ENCODE results near the gene RAB11FIP3. TPM values are rescaled to one million over a fixed set of nuclear protein-coding genes. Genes with fewer than 3 reads are reported as not detected.

Gene RAB11FIP3
- total and polyA plus RNA-seq, 12 donors = 12.7 to 63.4 (median 40.8) TPM

DNA sequence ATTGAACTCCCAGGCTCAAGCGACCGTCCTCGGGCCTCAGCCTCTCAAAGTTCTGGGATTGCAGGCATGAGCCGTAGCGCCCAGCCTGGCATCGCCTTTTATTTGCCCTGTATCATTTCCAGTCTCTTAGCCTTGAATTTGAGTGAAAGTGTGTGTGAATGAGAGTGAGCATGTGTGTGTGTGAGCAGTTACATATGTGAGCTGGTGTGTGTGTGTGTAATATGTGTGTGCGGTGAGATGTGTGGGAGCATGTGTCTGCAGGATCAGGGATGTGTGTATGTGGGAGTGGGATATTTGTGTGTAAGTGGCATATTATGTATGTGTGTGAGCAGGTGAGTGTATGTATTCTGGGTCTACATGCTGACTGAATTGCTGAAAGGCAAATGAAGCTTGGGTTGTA lies 5.5 kb downstream of the RAB11FIP3 start:
- no peaks in the 10 kb centered on the region for H3K27me3 ChIP-seq
- TF ChIP-seq POLR2A (IDR thresholded peaks at IDR 0.05) = no peak
- TF ChIP-seq, protein P1, sequence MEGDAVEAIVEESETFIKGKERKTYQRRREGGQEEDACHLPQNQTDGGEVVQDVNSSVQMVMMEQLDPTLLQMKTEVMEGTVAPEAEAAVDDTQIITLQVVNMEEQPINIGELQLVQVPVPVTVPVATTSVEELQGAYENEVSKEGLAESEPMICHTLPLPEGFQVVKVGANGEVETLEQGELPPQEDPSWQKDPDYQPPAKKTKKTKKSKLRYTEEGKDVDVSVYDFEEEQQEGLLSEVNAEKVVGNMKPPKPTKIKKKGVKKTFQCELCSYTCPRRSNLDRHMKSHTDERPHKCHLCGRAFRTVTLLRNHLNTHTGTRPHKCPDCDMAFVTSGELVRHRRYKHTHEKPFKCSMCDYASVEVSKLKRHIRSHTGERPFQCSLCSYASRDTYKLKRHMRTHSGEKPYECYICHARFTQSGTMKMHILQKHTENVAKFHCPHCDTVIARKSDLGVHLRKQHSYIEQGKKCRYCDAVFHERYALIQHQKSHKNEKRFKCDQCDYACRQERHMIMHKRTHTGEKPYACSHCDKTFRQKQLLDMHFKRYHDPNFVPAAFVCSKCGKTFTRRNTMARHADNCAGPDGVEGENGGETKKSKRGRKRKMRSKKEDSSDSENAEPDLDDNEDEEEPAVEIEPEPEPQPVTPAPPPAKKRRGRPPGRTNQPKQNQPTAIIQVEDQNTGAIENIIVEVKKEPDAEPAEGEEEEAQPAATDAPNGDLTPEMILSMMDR (IDR thresholded peaks at IDR 0.05) = no peak
- H3K4me1 ChIP-seq (replicated peaks in 1 of 2) = peaks cover 9 to 31% of the 10 kb centered on the region in 2 donors
- no peak for DNase-seq
- 95 to 98% (median 96%) methylated on average over 7 of the region's 7 CpGs for WGBS, 4 donors
- H3K27ac ChIP-seq = no peak overlapping the region
- H3K4me3 ChIP-seq = no peak overlapping the region
- no peaks in the 10 kb centered on the region for H3K9me3 ChIP-seq (replicated peaks in 1 of 3)
- no peaks in the 10 kb centered on the region for H3K36me3 ChIP-seq (replicated peaks in 1 of 2)
- intact Hi-C loops (cut with DNase I) = loop anchor here in 1 of 2 donors (10.0 kb wide), 1 partner anchor 94 kb away; the partner anchor contains the start of gene CAPN15

DNA sequence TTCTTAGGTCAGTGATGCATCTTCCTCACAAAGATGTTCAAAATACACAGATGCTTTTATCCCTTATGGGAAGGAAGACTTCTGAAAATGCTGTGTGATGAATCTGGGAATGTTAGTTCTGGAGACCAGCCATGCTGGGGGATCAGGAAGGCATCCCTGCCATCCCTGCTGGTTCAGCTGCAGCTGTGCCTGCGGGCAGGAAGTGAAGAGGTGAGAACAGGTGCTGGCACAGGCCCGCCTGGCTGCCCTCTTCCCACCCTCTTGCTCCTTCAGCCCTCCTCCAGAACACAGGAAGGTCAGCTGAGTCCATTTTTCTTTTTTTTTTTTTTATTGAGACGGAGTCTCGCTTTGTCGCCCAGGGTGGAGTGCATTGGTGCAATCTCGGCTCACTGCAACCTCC lies 15.2 kb downstream of the RAB11FIP3 start:
- Histone ChIP-seq H3K4me1 (replicated peaks in 1 of 2) (no peaks in the 10 kb centered on the region), H3K4me3 (no peak overlapping the region), H3K9me3 (replicated peaks in 1 of 3) (no peaks in the 10 kb centered on the region), H3K27ac (no peak overlapping the region), H3K36me3 (replicated peaks in 1 of 2) (no peaks in the 10 kb centered on the region), H3K27me3 (no peaks in the 10 kb centered on the region)
- WGBS, 4 donors = 93 to 96% (median 95%) methylated on average over 5 to 6 of the region's 6 CpGs
- no peak for DNase-seq
- intact Hi-C loops (cut with DNase I) = no loop called here
- TF ChIP-seq POLR2A (IDR thresholded peaks at IDR 0.05) = no peak

DNA sequence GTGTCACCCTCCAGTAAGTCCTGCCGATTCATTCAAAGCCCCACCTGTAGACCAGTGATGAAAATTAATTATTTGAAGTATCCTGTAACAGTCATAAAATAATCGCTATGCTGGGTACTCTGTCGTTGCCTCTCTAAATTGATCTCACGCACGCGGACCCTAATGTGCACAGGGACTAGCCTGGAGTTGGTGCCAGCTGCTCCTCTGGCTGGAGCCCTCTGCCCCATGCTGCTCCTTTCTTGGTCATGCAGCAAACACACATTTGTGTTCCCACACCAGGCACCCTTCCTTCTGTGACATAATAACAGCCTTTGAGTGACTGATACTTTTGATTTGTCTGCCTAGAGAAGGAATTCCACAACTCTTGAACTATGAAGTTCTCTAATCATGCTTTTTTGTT lies 16.0 kb downstream of the RAB11FIP3 start:
- Histone ChIP-seq H3K4me1 (replicated peaks in 1 of 2) (no peaks in the 10 kb centered on the region), H3K27ac (no peak overlapping the region), H3K36me3 (replicated peaks in 1 of 2) (no peaks in the 10 kb centered on the region), H3K4me3 (no peak overlapping the region), H3K27me3 (no peaks in the 10 kb centered on the region), H3K9me3 (replicated peaks in 1 of 3) (no peaks in the 10 kb centered on the region)
- 96 to 97% (median 96%) methylated on average over 6 of the region's 6 CpGs for WGBS, 4 donors
- DNase-seq = no peak
- intact Hi-C loops (cut with DNase I) = no loop called here
- TF ChIP-seq, protein P1 (IDR thresholded peaks at IDR 0.05) = no peak
- no peak for TF ChIP-seq POLR2A (IDR thresholded peaks at IDR 0.05)

DNA sequence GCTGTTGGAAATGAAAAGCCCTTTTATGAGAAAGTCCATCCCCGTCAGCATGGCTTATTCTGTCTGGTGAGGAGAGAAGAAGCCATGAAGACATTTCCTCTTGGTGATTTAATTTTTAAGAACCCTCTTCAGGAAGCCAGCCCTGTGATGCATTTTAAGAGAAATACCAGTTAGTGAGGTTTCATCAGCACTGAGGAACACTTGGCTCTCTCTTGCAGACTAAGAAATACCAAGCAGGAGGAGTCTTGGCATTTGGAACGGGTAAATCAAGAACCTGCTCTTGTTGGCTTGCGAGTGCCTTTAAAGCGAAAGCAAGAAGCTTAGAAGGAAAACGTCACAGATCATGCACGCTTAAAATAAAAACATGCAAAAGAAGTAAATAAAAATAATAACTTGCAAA lies 17.5 kb downstream of the RAB11FIP3 start:
- DNase-seq = no peak
- H3K4me1 ChIP-seq (replicated peaks in 1 of 2) = no peaks in the 10 kb centered on the region
- no peaks in the 10 kb centered on the region for H3K36me3 ChIP-seq (replicated peaks in 1 of 2)
- no peaks in the 10 kb centered on the region for H3K9me3 ChIP-seq (replicated peaks in 1 of 3)
- intact Hi-C loops (cut with DNase I) = no loop called here
- H3K27me3 ChIP-seq = no peaks in the 10 kb centered on the region
- no peak overlapping the region for H3K4me3 ChIP-seq
- TF ChIP-seq, protein P1 (IDR thresholded peaks at IDR 0.05) = no peak
- WGBS, 4 donors = 77 to 86% (median 81%) methylated on average over 6 of the region's 6 CpGs
- no peak overlapping the region for H3K27ac ChIP-seq

DNA sequence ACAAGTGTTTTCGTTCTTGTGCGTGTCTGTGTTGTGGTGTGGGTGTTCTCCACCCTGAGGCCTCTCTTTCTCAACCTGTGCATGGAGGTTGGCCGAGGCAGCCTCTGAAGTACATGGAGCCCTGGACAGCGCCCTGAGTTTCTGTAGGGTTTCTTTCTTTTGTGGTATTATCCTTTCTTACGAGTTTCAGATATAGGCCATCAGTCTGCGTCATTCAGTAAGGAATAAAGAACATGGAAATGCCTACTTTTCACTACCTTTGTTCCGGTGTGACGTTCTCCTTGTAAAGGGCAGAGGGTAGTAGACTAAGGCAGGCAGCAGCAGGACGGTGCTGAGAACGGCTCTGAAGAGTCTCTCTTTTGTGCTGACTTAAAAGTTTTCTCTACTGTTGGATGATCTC lies 18.6 kb downstream of the RAB11FIP3 start:
- DNase-seq = no peak
- intact Hi-C loops (cut with DNase I) = no loop called here
- no peak for TF ChIP-seq POLR2A (IDR thresholded peaks at IDR 0.05)
- TF ChIP-seq, protein P1 (IDR thresholded peaks at IDR 0.05) = no peak
- Histone ChIP-seq H3K27ac (no peak overlapping the region), H3K4me1 (replicated peaks in 1 of 2) (no peaks in the 10 kb centered on the region), H3K36me3 (replicated peaks in 1 of 2) (no peaks in the 10 kb centered on the region), H3K9me3 (replicated peaks in 1 of 3) (no peaks in the 10 kb centered on the region), H3K27me3 (no peaks in the 10 kb centered on the region), H3K4me3 (no peak overlapping the region)
- 95 to 97% (median 95%) methylated on average over 10 of the region's 10 CpGs for WGBS, 4 donors

Measured in adrenal gland (tissue), 12 donors.